Lung (tissue), 12 donors: ENCODE data around the gene TPRN. TPM values are rescaled to one million over a fixed set of nuclear protein-coding genes. Genes with fewer than 3 reads are reported as not detected.

Experiments used
- ATAC-seq: fragments of 200-7000 bp; cut with Tn5 transposase; one replicate; pipeline ENCODE4 v1.9.1; 2020; ENCODE audit warnings: moderate number of reproducible peaks; ENCODE audit not compliant: insufficient read depth, low FRiP score
- DNase-seq, 3 donors: peaks; one replicate each; pipeline ENCODE4 v3.0.0-alpha.2; 2013 to 2017
- H3K27ac ChIP-seq, 2 donors: one replicate each; pipeline ENCODE4 v1.5.1; 2013; ENCODE audit warnings: mild to moderate bottlenecking in 2 of 2, moderate library complexity in 2 of 2, control low read depth in 1 of 2, inconsistent platforms in 1 of 2, low read depth in 1 of 2, low read length in 1 of 2
- H3K27me3 ChIP-seq, 3 donors: one replicate each; pipeline ENCODE4 v1.5.1; 2013; ENCODE audit warnings: low read length in 2 of 3; ENCODE audit not compliant: control insufficient read depth in 3 of 3, insufficient read depth in 3 of 3
- H3K36me3 ChIP-seq, 4 donors: one replicate each; pipeline ENCODE4 v1.5.1; 2013; ENCODE audit warnings: low read length in 4 of 4, mild to moderate bottlenecking in 1 of 4, moderate library complexity in 1 of 4; ENCODE audit not compliant: control insufficient read depth in 4 of 4, insufficient read depth in 4 of 4
- H3K4me1 ChIP-seq, 5 donors: one replicate each; pipeline ENCODE4 v1.5.1; 2013; ENCODE audit warnings: low read length in 5 of 5, mild to moderate bottlenecking in 2 of 5, moderate library complexity in 1 of 5; ENCODE audit not compliant: control insufficient read depth in 5 of 5, insufficient read depth in 5 of 5
- H3K4me3 ChIP-seq: one replicate; pipeline ENCODE4 v1.5.1; 2013; ENCODE audit warnings: mild to moderate bottlenecking, control low read depth, moderate library complexity
- H3K9ac ChIP-seq, 2 donors: one replicate each; pipeline ENCODE4 v1.5.1; 2013; ENCODE audit warnings: low read length in 2 of 2, control low read depth in 1 of 2; ENCODE audit not compliant: insufficient read depth in 1 of 2
- H3K9me3 ChIP-seq, 4 donors: one replicate each; pipeline ENCODE4 v1.5.1; 2013; ENCODE audit warnings: low read length in 3 of 4, mild to moderate bottlenecking in 1 of 4, moderate library complexity in 1 of 4; ENCODE audit not compliant: control insufficient read depth in 4 of 4, insufficient read depth in 3 of 4
- CTCF ChIP-seq: IDR thresholded peaks from 2 replicates; pipeline ENCODE4 v1.5.1; 2012; ENCODE audit warnings: mild to moderate bottlenecking; ENCODE audit errors: control extremely low read depth, extremely low read depth
- WGBS, 2 donors: extraction: QIAGEN DNeasy Blood & Tissue Kit; methylation state at CpG; one replicate each; pipeline ENCODE4 v1.1.7; 2013; 5-methylcytosine and 5-hydroxymethylcytosine counted together
- polyA plus RNA-seq, 2 donors: library from polyadenylated mRNA; stranded (reverse); fragments of 200-250 nt; gene quantifications; one replicate each; pipeline ENCODE4 v1.2.1, GENCODE V29; 2013
- total RNA-seq, 2 donors: library from RNA; depleted of rRNA in 1 of 2; stranded (reverse); fragments of >200 nt in 1 of 2; gene quantifications; one replicate each; pipeline ENCODE4 v1.2.1, GENCODE V29; 2014 to 2021
- donor health status: control.
- donor health status: control.
- donor health status: Bipolar disorder and iron deficiency.
- donor health status: healthy.
- donor health status: DM: yes; HTN: yes; CAD: no.

The TPRN gene
- total and polyA plus RNA-seq, 4 donors, result 8.9 to 30.6 (median 15.5) TPM

- peaks cover 0 to 11% (median 9%) of the 10 kb centered on the region in 5 donors for H3K4me1 ChIP-seq
- no peaks in the 10 kb centered on the region for H3K36me3 ChIP-seq
- TF ChIP-seq CTCF, result peak; percentile 93
- peak; percentile 74 to 79 (median 74) for DNase-seq
- H3K27me3 ChIP-seq, result peaks cover 0 to 6% (median 0%) of the 10 kb centered on the region in 3 donors
- H3K9ac ChIP-seq, result no peak within 1 kb of the TSS
- H3K27ac ChIP-seq, result peak within 1 kb of the TSS in 1 of 2 donors; percentile 89
- H3K4me3 ChIP-seq, result no peak within 1 kb of the TSS
- WGBS, 2 donors, result 30 to 41% methylated on average over 25 of the region's 25 CpGs
- ATAC-seq, result no peak
- peaks cover 0 to 3% (median 0%) of the 10 kb centered on the region in 4 donors for H3K9me3 ChIP-seq
Measured at GRCh38 chr9:137227054-137227852, 26.7 kb upstream of the TPRN start, which contains the start of gene RNF224. RNF224 (plus strand) TSS chr9:137227502; CDS start chr9:137228336, 834 bp downstream.

GRCh38 chr9:137226338-137227053, 26.0 kb upstream of the TPRN start:
- no peak overlapping the region for H3K9ac ChIP-seq
- DNase-seq, result no peak
- H3K4me3 ChIP-seq, result no peak overlapping the region
- WGBS, 2 donors, result 65 to 78% methylated on average over 18 of the region's 18 CpGs
- no peak for ATAC-seq
- H3K27ac ChIP-seq, result peak overlapping the region in 1 of 2 donors; percentile 89
- no peak for TF ChIP-seq CTCF
- H3K4me1 ChIP-seq, result peaks cover 0 to 11% (median 9%) of the 10 kb centered on the region in 5 donors
- peaks cover 0 to 6% (median 0%) of the 10 kb centered on the region in 3 donors for H3K27me3 ChIP-seq
- no peaks in the 10 kb centered on the region for H3K36me3 ChIP-seq
- peaks cover 0 to 3% (median 0%) of the 10 kb centered on the region in 4 donors for H3K9me3 ChIP-seq

- no peak overlapping the region for H3K4me3 ChIP-seq
- H3K9ac ChIP-seq, result no peak overlapping the region
- WGBS, 2 donors, result 83 to 84% methylated on average over 21 of the region's 21 CpGs
- H3K4me1 ChIP-seq, result peaks cover 0 to 11% (median 9%) of the 10 kb centered on the region in 5 donors
- DNase-seq (no peak), ATAC-seq (no peak)
- H3K27me3 ChIP-seq, result peaks cover 0 to 5% (median 0%) of the 10 kb centered on the region in 3 donors
- H3K9me3 ChIP-seq, result peaks cover 0 to 3% (median 0%) of the 10 kb centered on the region in 4 donors
- no peak for TF ChIP-seq CTCF
- H3K27ac ChIP-seq, result peak overlapping the region in 1 of 2 donors; percentile 89
- no peaks in the 10 kb centered on the region for H3K36me3 ChIP-seq
Measured at GRCh38 chr9:137225699-137226331, 25.3 kb upstream of the TPRN start.
